ENCODE data around the gene CACNA2D1. TPM values are rescaled to one million over a fixed set of nuclear protein-coding genes. Genes with fewer than 3 reads are reported as not detected.

Gene CACNA2D1
- total RNA-seq, 3 donors from 2014 or later (not counting 1 experiment from before 2014, with no cell fraction given) = not detected

DNA sequence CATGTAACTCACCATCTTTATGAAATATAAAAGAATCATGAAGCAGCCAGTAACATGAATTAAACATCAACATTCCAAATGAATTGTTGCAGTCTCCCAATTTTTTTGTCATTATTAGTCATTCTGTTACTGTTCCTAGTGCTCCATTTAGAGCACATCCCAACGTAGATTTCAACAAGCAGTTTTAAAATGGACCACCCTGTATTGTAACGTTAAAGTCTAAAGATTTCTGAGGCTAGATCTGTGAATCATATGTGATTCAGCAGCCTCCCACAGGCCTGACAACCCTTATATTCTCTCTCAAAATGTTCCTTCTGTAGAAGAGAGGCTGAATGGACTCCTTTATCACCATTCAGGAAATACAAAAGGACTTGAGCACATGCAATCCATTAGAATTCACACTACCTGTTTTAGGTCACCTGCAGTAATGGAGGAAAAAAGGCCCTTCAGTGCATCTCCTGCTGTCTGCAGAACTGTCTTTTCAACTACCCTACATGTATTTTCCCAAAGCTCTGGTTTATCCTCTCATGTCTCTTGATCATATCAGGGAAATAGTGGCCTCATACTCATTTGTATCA lies 81.4 kb downstream of the CACNA2D1 start:
- H3K36me3 Mint-ChIP-seq = no peaks in the 10 kb centered on the region
- Histone ChIP-seq H3K36me3 (ENCODE audit: control insufficient read depth, insufficient read depth, low read length) (no peaks in the 10 kb centered on the region), H3K4me1 (ENCODE audit: control insufficient read depth, insufficient read depth, low read length) (no peaks in the 10 kb centered on the region), H3K9me3 (ENCODE audit: control insufficient read depth, insufficient read depth, low read length) (no peaks in the 10 kb centered on the region), H3K27ac (ENCODE audit: low read length) (no peak overlapping the region), H3K27me3 (ENCODE audit: control insufficient read depth, insufficient read depth, low read length) (no peaks in the 10 kb centered on the region), H3K4me3 (ENCODE audit: low read length) (no peak overlapping the region)
- H3K27me3 Mint-ChIP-seq (ENCODE audit: low read depth in 2 of 2) = no peaks in the 10 kb centered on the region
- ATAC-seq (no peak), DNase-seq (no peak)
- peaks cover 9 to 10% of the 10 kb centered on the region in 2 donors for H3K9me3 Mint-ChIP-seq
- H3K4me1 Mint-ChIP-seq = no peaks in the 10 kb centered on the region
- intact Hi-C loops (cut with micrococcal nuclease) = no loop called here
- no peak overlapping the region for H3K4me3 Mint-ChIP-seq
- H3K27ac Mint-ChIP-seq = no peak overlapping the region
- TF ChIP-seq CTCF (IDR thresholded peaks at IDR 0.05) = no peak
- WGBS (ENCODE audit: insufficient coverage) = 79% methylated on average over 2 of the region's 2 CpGs

DNA sequence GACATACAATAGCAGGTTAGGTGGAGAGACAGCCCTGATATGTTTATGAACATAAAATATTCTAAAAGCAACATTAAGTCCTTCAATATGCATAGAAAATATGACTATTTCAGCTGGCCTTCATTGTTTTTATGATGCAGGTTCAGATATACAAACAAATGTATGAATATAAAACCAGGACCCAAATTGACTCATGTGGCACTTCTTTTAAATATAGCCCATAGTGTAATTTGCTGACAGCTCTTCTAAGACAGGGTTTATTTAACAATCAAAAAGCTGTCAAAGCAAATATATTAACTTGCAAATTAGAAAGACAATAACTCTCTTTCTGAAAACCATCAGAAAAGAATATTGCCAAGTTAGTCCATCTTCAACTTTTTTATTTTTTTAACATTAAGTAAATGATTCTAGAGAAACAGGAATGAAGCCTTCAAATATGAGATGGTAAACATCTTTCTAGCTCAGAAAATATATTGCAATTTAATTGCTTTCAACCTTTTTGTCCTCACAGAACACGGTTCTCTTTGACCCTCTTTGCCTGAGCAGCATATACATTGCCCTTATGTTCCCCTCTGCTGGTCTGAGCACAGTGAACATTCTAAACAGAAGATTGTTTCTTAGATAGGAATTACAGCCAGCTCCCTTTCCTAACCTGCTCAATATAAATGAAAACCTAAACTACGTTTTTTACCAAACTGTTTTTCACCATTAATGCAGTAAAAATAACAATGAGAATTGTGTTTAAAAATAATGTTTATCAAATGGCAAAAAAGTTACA lies 82.8 kb downstream of the CACNA2D1 start:
- DNase-seq (no peak), ATAC-seq (no peak)
- no peaks in the 10 kb centered on the region for H3K9me3 ChIP-seq (ENCODE audit: control insufficient read depth, insufficient read depth, low read length)
- H3K4me3 ChIP-seq (ENCODE audit: low read length) = no peak overlapping the region
- WGBS (ENCODE audit: insufficient coverage) = 58% methylated on average over 1 of the region's 2 CpGs
- H3K9me3 Mint-ChIP-seq = peaks cover 8 to 11% of the 10 kb centered on the region in 2 donors
- H3K36me3 Mint-ChIP-seq = no peaks in the 10 kb centered on the region
- H3K27ac Mint-ChIP-seq = no peak overlapping the region
- TF ChIP-seq CTCF (IDR thresholded peaks at IDR 0.05) = no peak
- no peaks in the 10 kb centered on the region for H3K27me3 Mint-ChIP-seq (ENCODE audit: low read depth in 2 of 2)
- H3K27ac ChIP-seq (ENCODE audit: low read length) = no peak overlapping the region
- H3K4me3 Mint-ChIP-seq = no peak overlapping the region
- H3K36me3 ChIP-seq (ENCODE audit: control insufficient read depth, insufficient read depth, low read length) = no peaks in the 10 kb centered on the region
- H3K4me1 Mint-ChIP-seq = no peaks in the 10 kb centered on the region
- H3K4me1 ChIP-seq (ENCODE audit: control insufficient read depth, insufficient read depth, low read length) = no peaks in the 10 kb centered on the region
- intact Hi-C loops (cut with micrococcal nuclease) = no loop called here
- H3K27me3 ChIP-seq (ENCODE audit: control insufficient read depth, insufficient read depth, low read length) = no peaks in the 10 kb centered on the region

- no peak overlapping the region for H3K4me3 ChIP-seq (ENCODE audit: low read length)
- no peaks in the 10 kb centered on the region for H3K4me1 ChIP-seq (ENCODE audit: control insufficient read depth, insufficient read depth, low read length)
- no peak overlapping the region for H3K27ac ChIP-seq (ENCODE audit: low read length)
- no peaks in the 10 kb centered on the region for H3K27me3 ChIP-seq (ENCODE audit: control insufficient read depth, insufficient read depth, low read length)
- no peaks in the 10 kb centered on the region for H3K9me3 ChIP-seq (ENCODE audit: control insufficient read depth, insufficient read depth, low read length)
- Mint-ChIP-seq H3K27me3 (ENCODE audit: low read depth in 2 of 2) (no peaks in the 10 kb centered on the region), H3K27ac (no peak overlapping the region), H3K4me3 (no peak overlapping the region), H3K4me1 (no peaks in the 10 kb centered on the region), H3K36me3 (no peaks in the 10 kb centered on the region), H3K9me3 (peaks cover 6 to 8% of the 10 kb centered on the region in 2 donors)
- no peak for DNase-seq
- no peaks in the 10 kb centered on the region for H3K36me3 ChIP-seq (ENCODE audit: control insufficient read depth, insufficient read depth, low read length)
- no peak for TF ChIP-seq CTCF (IDR thresholded peaks at IDR 0.05)
- WGBS (ENCODE audit: insufficient coverage) = 83% methylated on average over 3 of the region's 3 CpGs
- no peak for ATAC-seq
- intact Hi-C loops (cut with micrococcal nuclease) = no loop called here
These were observed 84.2 kb downstream of the CACNA2D1 start for GRCh38 chr7:82359426-82359825.
